OCI-LY7 (cell line): Measurements from ENCODE around the gene DHRS3. TPM values are rescaled to one million over a fixed set of nuclear protein-coding genes. Genes with fewer than 3 reads are reported as not detected.

Experiments used
- BruUV-seq: library from RNA; stranded (reverse); fragments of 400-500 nt; replicated peaks from 2 replicates; lab custom pipeline; 2021; lab: Mats Ljungman, UMichigan
- CTCF ChIA-PET: fragments of 300-600 bp; sonication (Branson Sonifier 250); formaldehyde crosslinking; loops from one replicate; lab custom pipeline; 2022; ENCODE audit warnings: antibody characterized with exemption; ENCODE audit not compliant: unreplicated experiment; lab: Charles Lee
- POLR2A ChIA-PET: fragments of 300-600 bp; sonication (Branson Sonifier 250); formaldehyde crosslinking; loops from one replicate; lab custom pipeline; 2022; ENCODE audit warnings: antibody characterized with exemption; lab: Charles Lee
- DNase-seq: peaks from one replicate; pipeline ENCODE4 v3.0.0-alpha.2; 2015; ENCODE audit warnings: low spot score
- H2AFZ ChIP-seq: fragments of 200-600 bp; sonication (generic), shearing (Covaris generic); 2 replicates; pipeline ENCODE4 v1.6.1; 2014; ENCODE audit warnings: mild to moderate bottlenecking, antibody characterized with exemption, low read length, moderate library complexity
- H3K27ac ChIP-seq: fragments of 200-600 bp; sonication (generic); 2 replicates; pipeline ENCODE4 v1.5.1; 2014; ENCODE audit warnings: mixed run types, low read depth, mild to moderate bottlenecking, moderate library complexity, low read length, inconsistent platforms; ENCODE audit not compliant: poor library complexity, severe bottlenecking
- H3K36me3 ChIP-seq: fragments of 200-600 bp; sonication (generic); 2 replicates; pipeline ENCODE4 v1.6.1; 2014; ENCODE audit warnings: mild to moderate bottlenecking, antibody characterized with exemption, low read length, moderate library complexity, mixed read lengths; ENCODE audit not compliant: insufficient read depth
- H3K4me1 ChIP-seq: fragments of 200-600 bp; sonication (generic); 2 replicates; pipeline ENCODE4 v1.5.1; 2014; ENCODE audit warnings: mild to moderate bottlenecking, low read length; ENCODE audit not compliant: insufficient read depth, poor library complexity, severe bottlenecking
- H3K4me2 ChIP-seq: fragments of 200-600 bp; sonication (generic); 2 replicates; pipeline ENCODE4 v1.6.1; 2014; ENCODE audit warnings: mild to moderate bottlenecking, low read length
- H3K4me3 ChIP-seq: fragments of 200-600 bp; sonication (generic); 2 replicates; pipeline ENCODE4 v1.5.1; 2014; ENCODE audit warnings: mild to moderate bottlenecking, low read depth, low read length; ENCODE audit not compliant: poor library complexity, severe bottlenecking
- H3K79me2 ChIP-seq: fragments of 200-600 bp; sonication (generic); 2 replicates; pipeline ENCODE4 v1.6.1; 2016; ENCODE audit warnings: low read depth, mild to moderate bottlenecking, low read length, moderate library complexity, mixed read lengths; ENCODE audit not compliant: insufficient read depth
- H3K9me2 ChIP-seq: fragments of 200-600 bp; sonication (generic); 2 replicates; pipeline ENCODE4 v1.6.1; 2016; ENCODE audit warnings: mild to moderate bottlenecking, low read length, mixed read lengths; ENCODE audit not compliant: insufficient read depth
- H3K9me3 ChIP-seq: fragments of 200-600 bp; sonication (generic); 2 replicates; pipeline ENCODE4 v1.6.1; 2014; ENCODE audit warnings: mild to moderate bottlenecking, mixed run types, low read length, mixed read lengths
- H4K20me1 ChIP-seq: fragments of 200-600 bp; sonication (generic); 2 replicates; pipeline ENCODE4 v1.6.1; 2014; ENCODE audit warnings: mild to moderate bottlenecking, antibody characterized with exemption, low read length, moderate library complexity, mixed read lengths; ENCODE audit not compliant: insufficient read depth
- EZH2phosphoT487 ChIP-seq: fragments of 200-600 bp; sonication (generic); IDR thresholded peaks from 2 replicates; pipeline ENCODE4 v1.6.1; 2018; ENCODE audit warnings: low read depth, borderline replicate concordance, mild to moderate bottlenecking, mixed run types, antibody characterized with exemption, low read length, moderate library complexity, mixed read lengths
- intact Hi-C: fragments of 100-400 bp; cut with micrococcal nuclease; formaldehyde crosslinking; loops from one replicate; pipeline ENCODE4 v1.10.0; 2022; ENCODE audit not compliant: unreplicated experiment
- total RNA-seq, 2 experiments: library from RNA; depleted of rRNA in 1 of 2; stranded (reverse); fragments of >200 nt in 1 of 2; shearing (Covaris generic) in 1 of 2; gene quantifications; 2 replicates each; pipeline ENCODE4 v1.2.3, GENCODE V29; 2014 to 2022
- TF ChIP-seq, protein P1 (sequence below): fragments of 200-600 bp; sonication (generic); conservative IDR thresholded peaks from 2 replicates; pipeline ENCODE4 v1.5.1; 2014; ENCODE audit warnings: mild to moderate bottlenecking, antibody characterized with exemption, low read length, moderate library complexity, mixed read lengths

The DHRS3 gene
- total RNA-seq, 2 experiments from 2014 or later: not detected

DNA sequence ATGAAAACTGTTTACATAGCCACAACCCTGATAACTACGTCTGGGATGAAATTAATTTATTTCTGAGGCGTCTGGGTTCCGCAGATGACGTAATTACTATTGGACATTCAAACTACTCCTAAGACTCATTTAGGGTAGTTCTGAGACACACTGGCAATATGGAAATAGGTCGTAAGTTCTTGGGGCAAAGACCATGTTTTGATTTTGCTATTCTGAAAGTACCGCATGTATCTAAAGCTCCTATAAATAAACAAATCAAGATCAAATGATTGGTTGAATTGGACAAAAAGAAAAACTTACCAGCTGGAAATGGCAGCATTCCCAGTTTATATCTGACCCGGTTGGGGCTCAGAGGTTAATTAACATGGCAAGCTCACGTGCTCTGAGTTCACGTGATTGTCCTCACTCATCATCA is 74.3 kb downstream of the DHRS3 start:
- no TSS peak for BruUV-seq
- Histone ChIP-seq H3K4me1 (no peaks in the 10 kb centered on the region), H3K4me3 (no peak overlapping the region), H3K9me3 (no peaks in the 10 kb centered on the region), H3K4me2 (no peak overlapping the region), H3K79me2 (no peaks in the 10 kb centered on the region), H3K27ac (no peak overlapping the region), H4K20me1 (no peaks in the 10 kb centered on the region), H3K9me2 (no peaks in the 10 kb centered on the region), H3K36me3 (no peaks in the 10 kb centered on the region), H2AFZ (no peak overlapping the region)
- intact Hi-C loops: no loop called here
- TF ChIP-seq, protein P1, sequence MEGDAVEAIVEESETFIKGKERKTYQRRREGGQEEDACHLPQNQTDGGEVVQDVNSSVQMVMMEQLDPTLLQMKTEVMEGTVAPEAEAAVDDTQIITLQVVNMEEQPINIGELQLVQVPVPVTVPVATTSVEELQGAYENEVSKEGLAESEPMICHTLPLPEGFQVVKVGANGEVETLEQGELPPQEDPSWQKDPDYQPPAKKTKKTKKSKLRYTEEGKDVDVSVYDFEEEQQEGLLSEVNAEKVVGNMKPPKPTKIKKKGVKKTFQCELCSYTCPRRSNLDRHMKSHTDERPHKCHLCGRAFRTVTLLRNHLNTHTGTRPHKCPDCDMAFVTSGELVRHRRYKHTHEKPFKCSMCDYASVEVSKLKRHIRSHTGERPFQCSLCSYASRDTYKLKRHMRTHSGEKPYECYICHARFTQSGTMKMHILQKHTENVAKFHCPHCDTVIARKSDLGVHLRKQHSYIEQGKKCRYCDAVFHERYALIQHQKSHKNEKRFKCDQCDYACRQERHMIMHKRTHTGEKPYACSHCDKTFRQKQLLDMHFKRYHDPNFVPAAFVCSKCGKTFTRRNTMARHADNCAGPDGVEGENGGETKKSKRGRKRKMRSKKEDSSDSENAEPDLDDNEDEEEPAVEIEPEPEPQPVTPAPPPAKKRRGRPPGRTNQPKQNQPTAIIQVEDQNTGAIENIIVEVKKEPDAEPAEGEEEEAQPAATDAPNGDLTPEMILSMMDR: no peak
- no peak for TF ChIP-seq EZH2phosphoT487
- POLR2A ChIA-PET: no interaction called here
- no peak for DNase-seq
- CTCF ChIA-PET: no interaction called here

DNA sequence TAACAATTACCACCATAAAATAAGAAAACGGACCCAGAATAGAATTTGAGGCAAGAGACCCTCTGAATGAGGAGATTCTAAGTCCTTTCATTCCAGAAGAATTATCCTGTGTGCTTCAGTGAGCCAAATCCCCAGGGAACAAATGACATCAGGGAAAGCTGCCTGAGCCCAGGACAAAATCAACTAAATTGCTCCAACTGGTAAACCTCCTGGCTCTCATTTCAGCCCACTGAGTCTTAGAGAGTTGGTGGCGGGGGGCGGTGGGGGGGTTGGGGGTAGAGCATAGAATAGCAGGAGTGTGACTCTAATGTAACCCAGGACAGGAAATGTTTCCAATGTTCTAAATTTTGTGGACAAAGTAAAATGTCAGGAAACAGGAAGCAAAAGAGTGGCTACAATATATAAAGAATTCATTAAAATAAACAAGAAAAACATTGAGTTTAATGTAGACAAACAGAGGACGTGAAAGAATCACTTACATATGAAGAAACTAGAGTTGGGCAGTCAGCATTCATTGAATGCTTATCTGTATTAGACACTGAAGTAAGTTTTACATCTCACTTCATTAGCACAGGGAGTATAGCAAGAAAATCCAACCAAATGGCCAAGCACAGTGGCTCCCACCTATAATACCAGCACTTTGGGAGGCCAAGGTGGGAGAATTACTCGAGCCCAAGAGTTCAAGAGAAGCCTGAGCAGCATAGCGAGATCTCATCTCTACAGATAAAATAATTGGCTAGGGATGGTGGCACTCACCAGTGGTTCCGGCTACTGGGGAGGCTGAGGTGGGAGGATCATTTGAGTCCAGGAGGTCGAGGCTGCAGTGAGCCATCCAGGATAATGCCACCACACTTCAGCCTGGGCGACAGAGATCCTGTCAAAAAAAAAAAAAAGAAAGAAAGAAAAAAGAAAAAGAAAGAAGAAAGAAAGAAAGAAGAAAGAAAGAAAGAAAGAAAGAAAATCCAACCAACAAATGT is 75.1 kb downstream of the DHRS3 start:
- Histone ChIP-seq H3K4me3 (no peak overlapping the region), H3K27ac (no peak overlapping the region), H3K4me2 (no peak overlapping the region), H3K9me3 (no peaks in the 10 kb centered on the region), H3K9me2 (no peaks in the 10 kb centered on the region), H3K36me3 (no peaks in the 10 kb centered on the region), H3K79me2 (no peaks in the 10 kb centered on the region), H3K4me1 (no peaks in the 10 kb centered on the region), H2AFZ (no peak overlapping the region), H4K20me1 (no peaks in the 10 kb centered on the region)
- CTCF ChIA-PET: no interaction called here
- BruUV-seq: no TSS peak
- intact Hi-C loops: no loop called here
- no peak for DNase-seq
- TF ChIP-seq EZH2phosphoT487: no peak
- POLR2A ChIA-PET: no interaction called here

DNA sequence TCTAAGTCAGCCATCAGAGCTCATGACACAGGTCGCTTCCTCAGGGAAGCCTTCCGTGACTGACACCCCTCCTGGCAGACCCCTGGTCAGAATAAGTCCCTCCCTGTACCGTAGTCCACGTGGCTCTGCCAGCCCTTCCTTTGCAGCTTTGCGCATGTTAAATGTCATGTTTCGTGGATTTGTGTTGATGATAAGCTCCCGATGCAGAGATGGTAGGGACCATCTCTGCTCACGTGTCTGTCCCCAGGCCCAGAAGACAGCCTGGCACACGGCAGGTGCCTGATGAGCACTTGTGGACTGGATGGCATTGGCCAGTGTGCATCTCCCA is 75.9 kb downstream of the DHRS3 start:
- no peaks in the 10 kb centered on the region for H3K36me3 ChIP-seq
- POLR2A ChIA-PET: no interaction called here
- no peak overlapping the region for H2AFZ ChIP-seq
- CTCF ChIA-PET: no interaction called here
- no peaks in the 10 kb centered on the region for H3K9me2 ChIP-seq
- H3K79me2 ChIP-seq: no peaks in the 10 kb centered on the region
- no peak overlapping the region for H3K27ac ChIP-seq
- DNase-seq: no peak
- no peaks in the 10 kb centered on the region for H4K20me1 ChIP-seq
- BruUV-seq: no TSS peak
- TF ChIP-seq, protein P1: no peak
- TF ChIP-seq EZH2phosphoT487: no peak
- H3K4me3 ChIP-seq: no peak overlapping the region
- no peak overlapping the region for H3K4me2 ChIP-seq
- H3K4me1 ChIP-seq: no peaks in the 10 kb centered on the region
- intact Hi-C loops: no loop called here
- no peaks in the 10 kb centered on the region for H3K9me3 ChIP-seq
